HepG2 (cell line): ENCODE results near the gene USP14. TPM values are rescaled to one million over a fixed set of nuclear protein-coding genes. Genes with fewer than 3 reads are reported as not detected.
A peak's percentile ranks its signal among the peaks of the same experiment; 100 is the strongest.
"Not testable (repeated sequence)": the region's sequence is repeated elsewhere in the genome, so short reads cannot be mapped to it uniquely, and the experiment has no call there.

Experiments used
- ATAC-seq: fragments of 200-7000 bp; cut with Tn5 transposase; 3 replicates; pipeline ENCODE4 v1.9.1; 2020; ENCODE audit warnings: mild to moderate bottlenecking, moderate library complexity
- BruUV-seq: library from RNA; stranded (reverse); fragments of 400-500 nt; replicated peaks from 2 replicates; lab custom pipeline; 2021; lab: Mats Ljungman, UMichigan
- CTCF ChIA-PET: fragments of 300-600 bp; formaldehyde crosslinking; extraction: SDS; loops from one replicate; lab custom pipeline; 2021; ENCODE audit warnings: low total read pairs, inconsistent platforms, low intra/inter-chr PET ratio; lab: Yijun Ruan, JAX
- POLR2A ChIA-PET: fragments of 350-600 bp; sonication (Branson Sonifier 250); formaldehyde crosslinking; loops from one replicate; lab custom pipeline; 2020; ENCODE audit warnings: antibody characterized with exemption, inconsistent platforms; lab: Yijun Ruan, JAX
- DNase-seq: peaks from one replicate; pipeline ENCODE4 v3.0.0-alpha.2; 2015; ENCODE audit warnings: low spot score
- FAIRE-seq: peaks from 3 replicates; lab custom pipeline; 2011; peaks lifted over from hg19 to GRCh38; lab: Jason Lieb, UNC
- H2AFZ ChIP-seq: one replicate; pipeline ENCODE4 v1.6.1; 2011; ENCODE audit warnings: low read length, inconsistent platforms
- H3K27ac ChIP-seq: fragments of 300-600 bp; 3 replicates; pipeline ENCODE4 v1.8.0; 2011; ENCODE audit warnings: mixed run types, mild to moderate bottlenecking, mixed read lengths, low read length, inconsistent platforms; ENCODE audit not compliant: insufficient read depth; ENCODE audit errors: extremely low read length
- H3K27me3 ChIP-seq, 2 experiments: fragments of 200-600 bp in 1 of 2; 2 replicates in 1 of 2; 3 replicates in 1 of 2; pipeline versions ENCODE4 v1.6.0 to v1.8.0; 2011; ENCODE audit warnings: low read length in 2 of 2, mild to moderate bottlenecking in 2 of 2, moderate library complexity in 2 of 2, inconsistent platforms in 1 of 2; ENCODE audit not compliant: insufficient read depth in 2 of 2, control insufficient read depth in 1 of 2
- H3K36me3 ChIP-seq, 2 experiments: fragments of 200-600 bp in 1 of 2; replicated peaks in 1 of 2; 2 replicates in 1 of 2; 3 replicates in 1 of 2; pipeline versions ENCODE4 v1.5.1 to v1.8.0; 2011; ENCODE audit warnings: low read length in 2 of 2, inconsistent platforms in 1 of 2; ENCODE audit not compliant: insufficient read depth in 2 of 2, control insufficient read depth in 1 of 2
- H3K4me1 ChIP-seq: 2 replicates; pipeline ENCODE4 v1.5.1; 2012; ENCODE audit warnings: low read length, inconsistent platforms; ENCODE audit not compliant: insufficient read depth
- H3K4me2 ChIP-seq: 2 replicates; pipeline ENCODE4 v1.6.0; 2011; ENCODE audit warnings: low read depth, low read length, inconsistent platforms
- H3K4me3 ChIP-seq, 3 experiments: fragments of 200-600 bp in 1 of 3; sonication (generic), shearing (Covaris generic) in 1 of 3; replicated peaks in 1 of 3; 2 replicates each; pipeline ENCODE4 v1.5.1; 2011 to 2016; ENCODE audit warnings: low read length in 3 of 3, inconsistent platforms in 2 of 3, low read depth in 2 of 3, mild to moderate bottlenecking in 2 of 3, control low read depth in 1 of 3, mixed read lengths in 1 of 3; ENCODE audit not compliant: insufficient read depth in 1 of 3
- H3K79me2 ChIP-seq: one replicate; pipeline ENCODE4 v1.6.1; 2011; ENCODE audit warnings: low read length, inconsistent platforms; ENCODE audit not compliant: insufficient read depth
- H3K9ac ChIP-seq: 2 replicates; pipeline ENCODE4 v1.6.0; 2011; ENCODE audit warnings: mild to moderate bottlenecking, low read depth, low read length, inconsistent platforms; ENCODE audit not compliant: insufficient read depth
- H3K9me3 ChIP-seq: 2 replicates; pipeline ENCODE4 v1.5.1; 2012; ENCODE audit warnings: mild to moderate bottlenecking, low read length
- H4K20me1 ChIP-seq: 2 replicates; pipeline ENCODE4 v1.6.0; 2011; ENCODE audit warnings: inconsistent platforms, mild to moderate bottlenecking, low read length, moderate library complexity; ENCODE audit not compliant: insufficient read depth
- CREB1 ChIP-seq, 2 experiments: fragments of 450-650 bp in 1 of 2; IDR thresholded peaks; 2 replicates each; pipeline ENCODE4 v1.6.1; 2016 to 2017; ENCODE audit warnings: control low read depth in 1 of 2, mild to moderate bottlenecking in 1 of 2, missing compliant biosample characterization in 1 of 2, missing genetic modification characterization in 1 of 2
- YEATS4 ChIP-seq: sonication (generic); formaldehyde crosslinking; IDR thresholded peaks from 2 replicates; pipeline ENCODE4 v1.4.0; 2020; ENCODE audit warnings: missing genetic modification reagents, borderline replicate concordance
- ZBTB21 ChIP-seq: sonication (generic); formaldehyde crosslinking; IDR thresholded peaks from 2 replicates; pipeline ENCODE4 v1.4.0; 2020; ENCODE audit warnings: missing genetic modification reagents
- WGBS: methylation state at CpG from one replicate; pipeline ENCODE4 v1.1.6; 2017; ENCODE audit warnings: low lambda C conversion rate; 5-methylcytosine and 5-hydroxymethylcytosine counted together
- in situ Hi-C: cut with HindIII; loops from 2 replicates; pipeline ENCODE4 v1.10.0; 2017; ENCODE audit warnings: low pct_unique_long_range_greater_than_20kb; ENCODE audit not compliant: extremely low pct_ligation_motif_present
- intact Hi-C: fragments of 100-400 bp; cut with micrococcal nuclease; formaldehyde crosslinking; loops from one replicate; pipeline ENCODE4 v1.10.0; 2022; ENCODE audit not compliant: unreplicated experiment
- polyA plus RNA-seq, 8 experiments: library from polyadenylated mRNA; depleted of rRNA in 3 of 8; stranded (reverse) in 7 of 8; unstranded in 1 of 8; fragments of >200 nt; fragmentation: Illumina TruSeq in 4 of 8; extraction: Trizol in 4 of 8; gene quantifications; 2 replicates each; pipeline versions ENCODE4 v1.2.1 to v1.2.3, GENCODE V29; 2011 to 2016; ENCODE audit warnings: low read depth in 4 of 8, missing spikeins in 1 of 8, mixed read lengths in 1 of 8; ENCODE audit not compliant: insufficient read depth in 1 of 8
- total RNA-seq, 5 experiments: library from RNA; depleted of rRNA; stranded (reverse); fragments of >200 nt; fragmentation: Illumina TruSeq; extraction: Trizol; gene quantifications; 2 replicates each; pipeline ENCODE4 v1.2.3, GENCODE V29; 2016; ENCODE audit warnings: low read depth in 1 of 5
- TF ChIP-seq, protein P1 (sequence below): sonication (generic); formaldehyde crosslinking; IDR thresholded peaks from 2 replicates; pipeline ENCODE4 v1.4.0; 2020; ENCODE audit warnings: missing genetic modification reagents
- TF ChIP-seq, protein P2 (sequence below): sonication (generic); formaldehyde crosslinking; IDR thresholded peaks from 2 replicates; pipeline ENCODE4 v1.5.0; 2020; ENCODE audit warnings: mild to moderate bottlenecking, missing genetic modification reagents, moderate library complexity

USP14 gene
- total and polyA plus RNA-seq, 2 of the 13 experiments (the other 11 are each of a cell fraction or from before 2014, with no cell fraction given): 14.7 to 16.6 TPM

DNA sequence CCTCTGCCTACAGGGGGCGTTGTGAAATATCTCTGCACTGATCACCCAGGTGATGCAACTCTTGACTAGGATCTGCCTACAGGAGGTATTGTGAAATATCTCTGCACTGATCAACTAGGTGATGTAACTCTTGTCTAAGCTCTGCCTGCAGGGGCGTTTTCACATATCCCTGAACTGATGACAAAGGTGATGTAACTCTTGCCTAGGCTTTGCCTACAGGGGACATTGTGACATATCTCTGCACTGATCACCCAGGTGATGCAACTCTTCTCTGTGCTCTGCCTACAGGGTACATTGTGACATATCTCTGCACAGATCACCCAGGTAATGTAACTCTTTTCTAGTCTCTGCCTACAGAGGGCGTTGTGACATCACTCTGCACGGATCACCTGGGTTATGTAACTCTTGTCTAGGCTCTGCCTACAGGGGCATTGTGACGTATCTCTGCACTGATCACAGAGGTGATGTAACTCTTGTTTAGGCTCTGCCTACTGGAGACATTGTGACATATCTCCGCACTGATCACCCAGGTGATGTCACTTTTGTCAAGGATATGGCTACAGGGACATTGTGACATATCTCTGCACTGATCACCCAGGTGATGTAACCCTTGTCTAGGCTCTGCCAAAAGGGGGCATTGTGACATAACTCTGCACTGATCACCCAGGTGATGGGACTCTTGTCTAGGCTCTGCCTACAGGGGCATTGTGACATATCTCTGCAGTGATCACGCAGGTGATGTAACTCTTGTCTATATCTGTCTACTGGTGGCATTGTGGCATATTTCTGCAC, 49.0 kb upstream of the USP14 start (continued):
- peak; percentile 69 for TF ChIP-seq YEATS4 (CRISPR knock-in tag)
- TF ChIP-seq, protein P1, sequence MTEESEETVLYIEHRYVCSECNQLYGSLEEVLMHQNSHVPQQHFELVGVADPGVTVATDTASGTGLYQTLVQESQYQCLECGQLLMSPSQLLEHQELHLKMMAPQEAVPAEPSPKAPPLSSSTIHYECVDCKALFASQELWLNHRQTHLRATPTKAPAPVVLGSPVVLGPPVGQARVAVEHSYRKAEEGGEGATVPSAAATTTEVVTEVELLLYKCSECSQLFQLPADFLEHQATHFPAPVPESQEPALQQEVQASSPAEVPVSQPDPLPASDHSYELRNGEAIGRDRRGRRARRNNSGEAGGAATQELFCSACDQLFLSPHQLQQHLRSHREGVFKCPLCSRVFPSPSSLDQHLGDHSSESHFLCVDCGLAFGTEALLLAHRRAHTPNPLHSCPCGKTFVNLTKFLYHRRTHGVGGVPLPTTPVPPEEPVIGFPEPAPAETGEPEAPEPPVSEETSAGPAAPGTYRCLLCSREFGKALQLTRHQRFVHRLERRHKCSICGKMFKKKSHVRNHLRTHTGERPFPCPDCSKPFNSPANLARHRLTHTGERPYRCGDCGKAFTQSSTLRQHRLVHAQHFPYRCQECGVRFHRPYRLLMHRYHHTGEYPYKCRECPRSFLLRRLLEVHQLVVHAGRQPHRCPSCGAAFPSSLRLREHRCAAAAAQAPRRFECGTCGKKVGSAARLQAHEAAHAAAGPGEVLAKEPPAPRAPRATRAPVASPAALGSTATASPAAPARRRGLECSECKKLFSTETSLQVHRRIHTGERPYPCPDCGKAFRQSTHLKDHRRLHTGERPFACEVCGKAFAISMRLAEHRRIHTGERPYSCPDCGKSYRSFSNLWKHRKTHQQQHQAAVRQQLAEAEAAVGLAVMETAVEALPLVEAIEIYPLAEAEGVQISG (CRISPR knock-in tag): peak; percentile 78

DNA sequence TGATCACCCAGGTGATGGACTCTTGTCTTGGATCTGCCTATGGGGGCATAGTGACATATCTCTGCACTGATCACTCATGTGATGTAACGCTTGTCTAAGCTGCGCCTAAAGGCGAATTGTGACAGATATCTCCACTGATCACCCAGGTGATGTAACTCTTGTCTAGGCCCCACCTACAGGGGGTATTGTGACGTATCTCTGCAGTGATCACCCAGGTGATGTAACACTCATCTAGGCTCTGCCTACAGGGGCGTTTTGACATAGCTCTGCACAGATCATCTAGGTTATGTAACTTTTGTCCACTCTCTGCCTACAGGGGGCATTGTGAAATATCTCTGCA, 48.5 kb upstream of the USP14 start:
- in situ Hi-C loops, BruUV-seq: not testable (repeated sequence)
- intact Hi-C loops: loop anchor here (5.0 kb wide), 1 partner anchor 47 kb away; the partner anchor contains the start of gene USP14

More for the DNA sequence above, 48.5 kb upstream of the USP14 start:
- WGBS: 22% methylated on average over 5 of the region's 5 CpGs
- peaks cover 31% of the 10 kb centered on the region for H3K9me3 ChIP-seq
- POLR2A ChIA-PET; H3K27ac ChIP-seq; H3K27me3 ChIP-seq; H3K4me3 ChIP-seq; H3K4me2 ChIP-seq; ATAC-seq; H4K20me1 ChIP-seq; H3K79me2 ChIP-seq; CTCF ChIA-PET; H3K36me3 ChIP-seq; H2AFZ ChIP-seq; H3K9ac ChIP-seq; FAIRE-seq; TF ChIP-seq CREB1 (CRISPR knock-in tag; IDR thresholded peaks at IDR 0.05): not testable (repeated sequence)
- peaks cover 37% of the 10 kb centered on the region for H3K4me1 ChIP-seq
- DNase-seq: peak; percentile 28
- TF ChIP-seq CREB1 (IDR thresholded peaks at IDR 0.05) (peak; percentile 47; the same call in 1 of the 2 replicates), ZBTB21 (peak; percentile 40; the same call in 1 of the 2 replicates)
- TF ChIP-seq, protein P2, sequence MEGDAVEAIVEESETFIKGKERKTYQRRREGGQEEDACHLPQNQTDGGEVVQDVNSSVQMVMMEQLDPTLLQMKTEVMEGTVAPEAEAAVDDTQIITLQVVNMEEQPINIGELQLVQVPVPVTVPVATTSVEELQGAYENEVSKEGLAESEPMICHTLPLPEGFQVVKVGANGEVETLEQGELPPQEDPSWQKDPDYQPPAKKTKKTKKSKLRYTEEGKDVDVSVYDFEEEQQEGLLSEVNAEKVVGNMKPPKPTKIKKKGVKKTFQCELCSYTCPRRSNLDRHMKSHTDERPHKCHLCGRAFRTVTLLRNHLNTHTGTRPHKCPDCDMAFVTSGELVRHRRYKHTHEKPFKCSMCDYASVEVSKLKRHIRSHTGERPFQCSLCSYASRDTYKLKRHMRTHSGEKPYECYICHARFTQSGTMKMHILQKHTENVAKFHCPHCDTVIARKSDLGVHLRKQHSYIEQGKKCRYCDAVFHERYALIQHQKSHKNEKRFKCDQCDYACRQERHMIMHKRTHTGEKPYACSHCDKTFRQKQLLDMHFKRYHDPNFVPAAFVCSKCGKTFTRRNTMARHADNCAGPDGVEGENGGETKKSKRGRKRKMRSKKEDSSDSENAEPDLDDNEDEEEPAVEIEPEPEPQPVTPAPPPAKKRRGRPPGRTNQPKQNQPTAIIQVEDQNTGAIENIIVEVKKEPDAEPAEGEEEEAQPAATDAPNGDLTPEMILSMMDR (CRISPR knock-in tag): 0 out of 2 replicates have a peak, but pooled peaks have one; percentile 18
